T47D (cell line): ENCODE results near the gene FAM136A.
"Not testable (repeated sequence)": the region's sequence is repeated elsewhere in the genome, so short reads cannot be mapped to it uniquely, and the experiment has no call there.

Experiments used
- DNase-seq, 2 experiments: peaks; one replicate each; pipeline versions ENCODE4 v3.0.0 to v3.0.0-alpha.2; 2011 to 2012; ENCODE audit warnings: low read depth in 1 of 2, low spot score in 1 of 2
- JUND ChIP-seq: IDR thresholded peaks from 2 replicates; pipeline ENCODE4 v1.6.1; 2012; ENCODE audit warnings: low read depth
- in situ Hi-C: cut with HindIII; loops from 2 replicates; pipeline ENCODE4 v1.10.0; 2016; ENCODE audit warnings: low sequenced_read_pairs, low pct_unique_long_range_greater_than_20kb

Gene FAM136A

GRCh38 chr2:70270323-70270722 is 31.5 kb downstream of the FAM136A start:
- in situ Hi-C loops: no loop called here
- no peak for TF ChIP-seq JUND
- no peak for DNase-seq

- DNase-seq, in situ Hi-C loops: not testable (repeated sequence)
Observed at GRCh38 chr2:70269422-70270302, 32.2 kb downstream of the FAM136A start.

GRCh38 chr2:70266925-70267324 is 34.9 kb downstream of the FAM136A start:
- DNase-seq, in situ Hi-C loops: not testable (repeated sequence)

GRCh38 chr2:70261501-70261900 is 40.4 kb downstream of the FAM136A start:
- TF ChIP-seq JUND: no peak
- in situ Hi-C loops: no loop called here
- peak in 1 of 2 experiments; percentile 23 for DNase-seq

GRCh38 chr2:70258532-70258875 is 43.4 kb downstream of the FAM136A start:
- peak; percentile 13 to 44 for DNase-seq
- TF ChIP-seq JUND: no peak
- in situ Hi-C loops: no loop called here

- no peak for DNase-seq
- no peak for TF ChIP-seq JUND
- in situ Hi-C loops: no loop called here
Observed at GRCh38 chr2:70255637-70256314, 46.1 kb downstream of the FAM136A start.

- no peak for DNase-seq
- no peak for TF ChIP-seq JUND
- in situ Hi-C loops: no loop called here
Observed at GRCh38 chr2:70250434-70250833, 51.4 kb downstream of the FAM136A start.

GRCh38 chr2:70248181-70248847 is 53.6 kb downstream of the FAM136A start, which contains the start of gene TIA1:
TIA1 (minus strand) TSS chr2:70248628; CDS start chr2:70248430, 198 bp downstream.
- in situ Hi-C loops: no loop called here
- peak; percentile 75 to 97 for DNase-seq
- no peak for TF ChIP-seq JUND

- peak in 1 of 2 experiments; percentile 7 for DNase-seq
- no peak for TF ChIP-seq JUND
- in situ Hi-C loops: no loop called here
Observed at GRCh38 chr2:70247364-70248180, 54.3 kb downstream of the FAM136A start.
